GM18873 (cell line): ENCODE measurements around the gene MICB.
"Not testable (repeated sequence)": the region's sequence is repeated elsewhere in the genome, so short reads cannot be mapped to it uniquely, and the experiment has no call there.

ENCODE experiments used
- ATAC-seq: cut with Tn5 transposase; IDR thresholded peaks from one replicate; pipeline ENCODE4 v1.9.1; 2021; ENCODE audit warnings: mild to moderate bottlenecking, moderate library complexity, moderate number of reproducible peaks; ENCODE audit not compliant: unreplicated experiment, low FRiP score

The MICB gene

DNA sequence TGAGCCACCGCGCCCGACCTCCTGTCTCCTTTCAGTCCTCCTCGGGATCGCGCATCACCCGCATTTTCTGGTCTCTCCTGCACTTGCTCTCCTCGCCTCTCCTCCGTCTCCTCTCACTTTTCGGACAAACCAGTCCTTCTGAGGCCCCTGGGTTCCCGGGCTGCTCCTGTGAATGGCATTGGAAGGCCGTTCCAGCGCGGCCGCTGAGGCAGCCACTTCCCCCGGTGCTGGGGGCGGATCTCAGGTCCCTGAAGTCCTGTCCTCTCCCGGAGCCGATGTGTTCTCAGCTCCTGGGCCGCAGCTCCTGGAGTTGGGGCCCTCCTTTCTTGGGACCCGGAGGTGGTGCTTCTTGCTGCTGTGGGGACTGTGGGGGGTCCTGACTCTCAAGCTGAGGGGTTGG lies 803 bp downstream of the MICB start:
- ATAC-seq, result no peak

DNA sequence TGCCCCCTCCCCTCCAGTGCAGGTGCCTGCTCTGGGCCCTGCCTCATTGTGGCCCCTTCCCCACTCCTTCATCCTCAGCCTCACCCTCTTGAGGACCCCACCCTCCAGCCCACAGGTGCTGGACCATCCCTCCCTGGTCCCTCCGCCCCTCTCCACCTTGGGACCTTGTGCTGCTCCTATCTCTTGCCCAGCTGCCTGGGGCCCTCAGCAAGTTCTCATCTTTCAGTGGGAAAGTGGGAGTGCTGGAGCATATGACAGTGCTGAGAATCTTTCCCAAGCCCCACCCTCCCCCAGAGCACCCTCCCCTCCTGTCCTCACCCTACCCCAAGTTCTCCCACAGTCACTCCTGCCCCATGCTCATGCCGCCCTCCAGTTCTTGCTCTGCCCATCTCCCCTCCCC lies 1.7 kb downstream of the MICB start:
- not testable (repeated sequence) for ATAC-seq

DNA sequence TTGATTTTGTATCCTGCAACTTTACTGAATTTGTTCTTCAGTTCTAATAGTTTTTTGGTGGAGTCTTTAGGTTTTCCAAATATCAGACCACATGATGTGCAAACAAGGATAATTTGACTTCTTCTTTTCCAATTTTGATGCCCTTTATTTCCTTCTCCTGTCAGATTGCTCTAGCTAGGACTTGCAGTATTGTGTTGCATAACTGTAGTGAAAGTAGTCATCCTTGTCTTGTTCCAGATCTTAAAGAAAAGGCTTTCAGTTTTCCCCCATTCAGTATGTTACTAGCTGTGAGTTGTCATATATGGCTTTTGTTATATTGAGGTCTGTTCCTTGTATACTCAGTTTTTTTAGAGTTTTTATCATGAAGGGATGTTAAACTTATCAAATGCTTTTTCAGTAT lies 4.6 kb downstream of the MICB start:
- no peak for ATAC-seq

DNA sequence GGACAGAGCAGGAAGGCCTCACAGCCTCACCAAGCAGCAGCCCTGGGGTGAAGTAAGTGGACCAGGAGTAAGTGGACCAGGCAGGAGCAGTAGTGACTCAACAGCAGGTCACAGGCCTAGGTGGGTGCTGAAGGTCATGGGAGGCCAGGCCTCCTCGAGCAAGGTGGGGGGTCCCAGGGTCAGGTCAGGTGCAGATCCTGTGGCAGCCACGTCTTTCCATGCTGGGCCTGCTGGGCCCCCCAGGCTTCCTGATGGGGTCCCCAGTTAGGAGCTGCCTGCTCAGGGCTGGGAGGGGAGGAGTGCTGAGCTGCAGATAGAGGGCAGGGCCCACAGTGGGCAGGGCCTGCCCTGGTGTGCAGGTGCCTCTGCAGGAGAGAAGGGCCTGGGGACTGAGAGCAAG lies 11.1 kb downstream of the MICB start:
- not testable (repeated sequence) for ATAC-seq

DNA sequence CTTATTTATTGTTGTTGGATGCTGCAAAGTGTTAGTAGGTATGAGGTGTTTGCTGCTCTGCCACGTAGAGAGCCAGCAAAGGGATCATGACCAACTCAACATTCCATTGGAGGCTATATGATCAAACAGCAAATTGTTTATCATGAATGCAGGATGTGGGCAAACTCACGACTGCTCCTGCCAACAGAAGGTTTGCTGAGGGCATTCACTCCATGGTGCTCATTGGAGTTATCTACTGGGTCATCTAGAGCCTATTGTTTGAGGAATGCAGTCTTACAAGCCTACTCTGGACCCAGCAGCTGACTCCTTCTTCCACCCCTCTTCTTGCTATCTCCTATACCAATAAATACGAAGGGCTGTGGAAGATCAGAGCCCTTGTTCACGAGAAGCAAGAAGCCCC lies 12.1 kb downstream of the MICB start:
- no peak for ATAC-seq

DNA sequence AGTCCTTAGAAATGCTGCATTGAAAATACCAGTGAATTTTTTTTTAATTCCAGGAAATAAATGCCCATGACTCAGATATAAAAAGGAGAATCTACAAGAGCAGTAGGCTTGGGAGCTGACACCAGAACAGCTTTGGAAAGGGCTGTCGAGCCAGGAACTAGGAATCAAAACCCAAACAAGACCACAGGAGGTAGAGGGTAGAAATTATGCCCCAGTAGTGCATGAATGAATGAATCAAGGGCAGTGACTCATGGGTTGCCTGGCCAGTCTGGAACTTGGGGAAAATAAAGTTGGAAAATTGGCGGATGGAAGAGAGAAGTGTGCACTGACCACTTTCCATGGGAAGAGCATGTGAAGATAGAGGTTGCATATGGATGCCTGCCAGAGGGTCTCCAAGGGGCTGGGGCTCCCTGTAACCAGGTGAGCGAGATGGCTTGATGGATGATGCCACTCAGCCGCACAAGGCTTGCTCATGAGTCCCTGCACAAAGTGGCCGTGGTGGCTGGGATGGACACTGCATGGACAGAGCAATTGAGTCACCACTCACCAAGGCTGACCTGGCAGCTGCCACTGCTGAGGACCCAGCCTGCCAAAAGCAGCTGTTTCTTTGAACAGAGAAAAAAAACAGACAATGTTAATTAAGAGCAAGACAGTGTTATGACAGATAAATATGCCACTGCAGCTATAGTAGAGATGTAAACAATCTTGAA lies 15.7 kb downstream of the MICB start:
- ATAC-seq, result no peak

DNA sequence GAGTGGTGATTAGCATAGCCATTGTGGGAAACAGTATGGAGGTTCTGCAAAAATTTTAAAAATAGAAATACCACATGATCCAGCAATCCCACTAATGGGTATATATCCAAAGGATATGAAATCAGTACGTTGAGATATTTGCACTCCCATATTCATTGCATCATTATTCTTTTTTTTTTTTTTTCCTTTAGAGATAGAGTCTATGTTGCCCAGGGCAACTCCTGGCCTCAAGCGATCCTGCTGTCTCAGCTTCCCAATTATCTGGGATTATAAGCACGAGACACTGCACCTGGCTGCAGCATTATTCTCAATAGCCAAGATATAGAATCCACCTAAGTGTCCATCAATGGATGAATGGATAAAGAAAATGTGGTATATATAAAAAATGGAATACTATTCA lies 23.9 kb downstream of the MICB start:
- ATAC-seq, result no peak

DNA sequence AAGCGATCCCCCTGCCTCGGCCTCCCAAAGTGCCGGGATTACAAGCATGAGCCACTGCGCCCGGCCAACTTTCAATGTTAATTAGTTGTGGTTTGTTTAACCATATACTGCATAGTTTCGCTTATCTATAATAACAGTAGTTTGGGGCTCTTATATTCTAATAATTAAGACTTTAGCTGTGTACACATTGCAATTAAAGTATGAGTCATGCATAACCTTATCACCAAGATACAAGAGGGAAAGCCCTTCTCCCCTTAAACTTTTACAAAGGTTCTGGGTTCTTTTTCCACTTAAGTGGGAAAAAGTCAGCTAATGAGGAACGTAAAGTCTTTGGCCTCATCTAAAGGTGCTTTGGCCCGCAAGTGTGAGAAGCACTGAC lies 27.6 kb downstream of the MICB start:
- no peak for ATAC-seq

DNA sequence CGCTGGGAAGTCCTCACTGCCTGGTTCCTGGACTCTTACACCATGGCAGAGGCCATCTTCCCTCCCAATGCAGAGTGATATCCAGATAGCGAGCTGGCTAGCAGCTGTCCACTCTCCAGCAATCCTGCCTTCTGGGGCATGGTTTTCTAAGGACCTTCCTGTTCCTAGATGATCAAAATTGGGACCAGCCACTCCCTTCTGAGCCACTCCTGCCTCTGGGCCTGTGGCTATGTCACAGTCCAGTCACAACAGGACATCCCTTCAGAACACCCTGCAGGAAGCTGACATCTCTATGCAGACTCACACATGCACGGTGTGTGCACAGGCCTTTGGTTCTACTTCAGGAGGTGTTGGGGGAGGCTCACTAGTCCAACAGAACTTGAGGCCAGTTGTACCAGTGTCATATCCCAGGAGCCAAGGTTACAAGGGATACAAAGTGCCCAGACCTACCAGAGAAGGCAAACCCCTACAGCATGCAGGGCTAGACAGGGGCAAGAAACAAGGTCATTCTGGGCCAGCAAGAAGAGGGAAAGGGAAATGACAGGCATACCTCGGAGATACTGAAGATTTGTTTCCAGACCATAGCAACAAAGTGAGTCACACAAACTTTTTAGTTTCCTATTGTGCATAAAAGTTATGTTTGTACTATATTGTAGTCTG lies 28.1 kb downstream of the MICB start:
- ATAC-seq, result no peak

DNA sequence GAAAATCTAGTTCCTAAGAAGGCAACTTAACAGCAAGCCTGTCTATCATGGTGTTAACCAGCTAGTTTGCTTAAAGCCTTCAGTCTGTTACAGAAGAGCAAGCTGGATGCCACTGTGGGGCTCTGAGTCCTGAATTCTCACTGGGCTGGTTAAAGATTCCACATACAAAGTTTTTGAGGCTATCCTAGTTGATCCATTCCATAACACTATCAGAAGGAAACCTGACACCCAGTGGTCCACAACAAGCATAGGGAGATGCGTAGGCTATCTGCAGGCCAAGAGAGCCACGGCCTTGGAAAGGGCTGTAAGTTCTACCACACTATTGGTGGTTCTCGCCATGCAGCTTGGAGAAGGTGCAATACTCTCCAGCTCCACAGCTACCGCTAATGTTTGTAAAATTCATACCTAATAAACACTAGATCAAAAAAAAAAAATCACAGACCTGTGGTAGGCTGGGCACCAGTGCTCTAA lies 30.4 kb downstream of the MICB start:
- ATAC-seq, result no peak

DNA sequence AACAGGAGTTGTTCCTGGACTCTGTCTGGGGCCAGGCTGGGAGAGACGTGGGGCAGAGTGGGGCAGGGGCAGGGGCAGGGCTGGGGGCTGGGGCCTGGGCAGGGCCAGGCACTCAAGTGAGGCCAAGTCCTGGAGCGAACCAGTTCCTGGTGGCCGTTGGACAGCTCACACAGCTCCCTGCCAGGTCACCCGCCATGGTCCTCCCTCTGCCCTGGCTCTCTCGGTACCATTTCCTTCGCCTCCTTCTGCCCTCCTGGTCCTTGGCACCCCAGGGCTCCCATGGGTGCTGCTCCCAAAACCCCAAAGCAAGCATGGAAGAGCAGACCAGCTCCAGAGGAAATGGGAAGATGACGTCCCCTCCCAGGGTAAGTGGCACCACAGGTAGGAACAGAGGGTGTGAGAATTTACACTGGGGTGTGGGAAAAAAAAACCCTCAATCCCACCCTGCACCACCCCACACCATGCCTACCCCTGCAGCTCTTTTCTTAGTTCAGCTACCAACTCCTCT lies 30.9 kb downstream of the MICB start, which contains the start of gene MCCD1:
Gene MCCD1, plus strand, starts transcription at position 142 of the 508 bp plus-strand sequence. Its CDS starts 53 bp downstream, at position 195.
- ATAC-seq, result no peak

DNA sequence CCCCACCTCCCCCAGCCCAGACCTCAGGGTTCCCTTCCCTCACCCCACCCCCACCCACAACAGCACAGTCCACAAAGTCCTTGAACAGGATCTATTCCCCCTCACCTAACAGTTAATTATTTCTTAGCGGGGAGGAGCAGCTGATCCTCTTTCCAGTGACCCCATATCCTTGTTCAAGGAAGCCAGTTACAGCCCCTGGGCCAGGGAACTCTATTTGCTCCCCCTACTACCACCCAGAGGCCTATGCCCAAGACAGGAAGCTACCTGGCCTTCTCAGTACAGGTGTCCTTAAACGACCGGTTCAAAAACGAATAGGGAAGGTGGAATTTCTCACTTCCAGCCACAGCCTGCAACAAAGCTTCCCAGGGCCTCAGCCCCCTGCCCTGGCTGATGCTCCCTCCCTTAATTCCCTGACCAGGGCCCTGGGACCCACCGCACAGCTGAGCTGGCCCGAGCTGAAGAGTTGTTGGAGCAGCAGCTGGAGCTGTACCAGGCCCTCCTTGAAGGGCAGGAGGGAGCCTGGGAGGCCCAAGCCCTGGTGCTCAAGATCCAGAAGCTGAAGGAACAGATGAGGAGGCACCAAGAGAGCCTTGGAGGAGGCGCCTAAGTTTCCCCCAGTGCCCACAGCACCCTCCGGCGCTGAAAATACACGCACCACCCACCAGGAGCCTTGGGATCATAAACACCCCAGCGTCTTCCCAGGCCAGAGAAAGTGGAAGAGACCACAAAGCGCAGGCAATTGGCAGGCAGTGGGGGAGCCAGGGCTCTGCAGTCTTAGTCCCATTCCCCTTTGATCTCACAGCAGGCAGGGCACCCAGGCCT lies 31.6 kb downstream of the MICB start:
- ATAC-seq, result no peak

DNA sequence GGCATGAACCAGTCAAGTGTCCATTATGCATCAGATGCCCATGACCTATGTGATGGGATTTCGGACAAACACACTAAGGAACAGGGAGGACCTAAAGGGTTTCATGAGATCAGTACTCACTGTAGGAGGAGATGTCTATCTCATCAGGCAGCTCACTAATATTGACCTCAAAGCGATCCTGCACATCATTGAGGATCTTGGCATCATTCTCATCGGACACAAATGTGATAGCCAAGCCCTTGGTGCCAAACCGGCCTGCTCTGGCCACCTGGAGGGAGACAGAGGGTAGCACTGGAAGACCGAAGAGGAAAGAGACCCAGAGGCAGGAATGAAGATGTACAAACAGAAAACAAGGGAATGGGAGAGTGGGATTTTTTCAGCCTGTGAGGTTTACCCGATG lies 32.7 kb downstream of the MICB start:
- no peak for ATAC-seq

DNA sequence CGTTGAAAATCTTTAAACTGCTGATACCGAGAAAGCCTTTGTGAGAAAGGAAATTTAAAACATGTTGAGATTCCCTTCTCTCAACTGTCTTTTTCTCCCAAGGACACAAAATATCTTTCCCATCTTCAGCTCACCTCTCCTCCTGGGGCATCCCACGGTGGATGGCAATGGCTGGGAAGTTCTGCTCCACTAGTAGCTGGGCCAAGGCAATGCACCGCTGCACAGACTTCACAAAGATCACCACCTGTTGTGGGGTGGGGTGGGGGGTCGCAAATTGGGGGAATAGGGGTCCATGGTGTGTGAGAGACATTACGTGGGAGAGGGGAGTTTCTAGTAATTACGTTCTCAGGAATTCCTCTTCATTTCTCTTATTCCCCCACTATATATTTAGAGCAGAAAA lies 33.2 kb downstream of the MICB start:
- no peak for ATAC-seq

DNA sequence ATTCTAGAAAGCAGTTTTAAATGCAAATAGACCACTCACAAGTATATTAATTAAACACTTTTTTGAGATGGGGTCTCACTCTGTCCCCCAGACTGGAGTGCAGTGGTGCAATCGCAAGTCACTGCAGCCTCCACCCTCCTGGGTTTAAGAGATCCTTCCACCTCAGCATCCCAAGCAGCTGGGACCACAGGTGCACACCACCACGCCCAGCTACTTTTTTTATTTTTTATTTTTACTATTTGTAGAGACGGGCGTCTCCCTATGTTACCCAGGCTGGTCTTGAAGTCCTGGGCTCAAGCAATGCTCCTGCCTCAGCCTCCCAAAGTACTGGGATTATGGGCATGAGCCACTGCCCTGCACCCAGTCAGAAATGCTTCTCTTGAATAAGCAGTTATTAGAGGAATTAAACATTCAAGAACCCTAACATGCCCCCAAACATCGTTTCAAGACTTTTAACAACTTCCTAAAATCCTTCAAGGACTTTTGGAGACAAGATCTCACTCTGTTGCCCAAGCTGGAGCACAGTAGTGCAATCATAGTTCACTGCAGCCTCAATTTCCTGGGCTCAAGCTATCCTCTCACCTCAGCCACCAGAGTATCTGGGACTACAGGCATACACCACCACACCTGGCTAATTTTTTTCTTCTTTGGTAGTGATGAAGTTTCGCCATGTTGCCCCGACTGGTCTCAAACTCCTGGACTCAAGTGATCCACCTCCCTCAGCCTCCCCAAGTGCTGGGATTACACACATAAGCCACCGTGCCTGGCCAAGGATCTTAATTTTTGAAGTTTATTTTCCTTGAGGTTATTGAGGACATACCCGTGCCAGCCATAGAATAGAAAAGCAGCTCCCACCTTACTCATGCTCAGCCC lies 34.1 kb downstream of the MICB start:
- no peak for ATAC-seq

DNA sequence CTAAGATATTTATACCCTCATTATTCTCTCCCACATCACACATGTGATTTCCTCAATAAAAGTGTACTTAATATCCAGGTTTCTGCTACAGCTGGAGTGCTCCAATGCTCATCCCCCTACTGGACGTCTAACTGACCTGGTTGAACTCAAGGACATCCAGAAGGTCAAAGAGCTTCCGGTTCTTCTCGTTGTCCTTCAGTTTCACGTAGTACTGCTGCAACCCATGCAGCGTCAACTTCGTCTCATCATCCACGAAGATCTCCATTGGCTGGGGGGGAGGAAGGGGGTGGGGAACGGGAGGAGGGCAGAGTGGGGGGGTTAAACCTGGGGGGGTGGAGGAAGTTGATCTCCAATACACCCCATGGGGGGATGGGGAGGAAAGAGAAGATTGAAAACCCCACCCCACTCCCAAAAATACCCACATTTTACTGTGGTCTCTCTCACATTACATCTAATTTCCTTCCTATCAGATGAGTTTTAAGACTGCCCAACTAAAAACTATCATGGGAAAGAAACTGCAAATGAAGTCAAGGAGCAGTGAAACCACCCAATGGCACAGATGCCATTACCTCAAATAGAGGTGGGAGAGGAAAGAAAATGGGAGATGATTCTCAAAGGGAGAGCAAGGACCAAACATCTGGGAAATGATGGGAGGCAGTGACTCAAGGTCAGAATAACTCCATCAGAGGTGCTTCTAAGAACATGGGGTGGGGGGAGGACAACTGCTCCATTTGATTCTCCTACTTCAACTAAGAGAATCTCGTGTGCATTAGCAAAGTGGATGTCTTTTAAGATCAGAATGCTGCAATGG lies 34.9 kb downstream of the MICB start:
- ATAC-seq, result no peak

DNA sequence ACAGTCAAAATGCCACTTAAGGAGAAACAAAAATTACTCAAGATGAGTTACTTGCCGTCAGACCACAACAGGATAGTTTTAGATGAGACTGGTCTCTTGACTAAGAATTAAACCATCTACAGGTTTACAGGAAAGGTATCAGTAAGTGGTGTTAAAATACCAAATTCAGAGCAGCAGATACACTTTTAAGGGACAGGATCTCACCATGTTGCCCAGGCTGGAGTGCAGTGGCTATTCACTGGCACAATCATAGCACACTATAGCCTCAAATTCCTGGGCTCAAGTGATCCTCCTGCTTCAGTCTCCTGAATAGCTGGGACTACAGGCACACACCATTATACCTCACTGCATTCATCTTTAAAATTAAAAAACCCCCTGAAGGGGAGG lies 35.5 kb downstream of the MICB start:
- ATAC-seq, result no peak

DNA sequence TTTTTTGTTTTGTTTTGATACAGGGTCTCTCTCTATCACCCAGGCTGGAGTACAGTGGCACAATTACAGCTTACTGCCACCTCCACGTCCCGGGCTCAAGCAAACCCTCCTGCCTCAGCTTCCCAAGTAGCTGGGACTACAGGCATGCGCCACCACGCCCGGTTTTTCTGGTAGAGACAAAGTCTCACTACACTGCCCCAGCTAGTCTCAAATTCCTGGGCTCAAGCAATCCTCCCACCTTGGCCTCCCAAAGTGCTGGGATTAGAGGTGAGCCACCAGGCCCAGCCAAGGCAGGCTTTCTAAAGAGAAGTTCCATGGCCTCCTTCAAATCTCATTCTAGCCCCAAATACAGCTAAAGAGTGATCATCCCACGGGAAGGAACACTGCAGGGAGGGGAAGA lies 36.1 kb downstream of the MICB start:
- ATAC-seq, result no peak

DNA sequence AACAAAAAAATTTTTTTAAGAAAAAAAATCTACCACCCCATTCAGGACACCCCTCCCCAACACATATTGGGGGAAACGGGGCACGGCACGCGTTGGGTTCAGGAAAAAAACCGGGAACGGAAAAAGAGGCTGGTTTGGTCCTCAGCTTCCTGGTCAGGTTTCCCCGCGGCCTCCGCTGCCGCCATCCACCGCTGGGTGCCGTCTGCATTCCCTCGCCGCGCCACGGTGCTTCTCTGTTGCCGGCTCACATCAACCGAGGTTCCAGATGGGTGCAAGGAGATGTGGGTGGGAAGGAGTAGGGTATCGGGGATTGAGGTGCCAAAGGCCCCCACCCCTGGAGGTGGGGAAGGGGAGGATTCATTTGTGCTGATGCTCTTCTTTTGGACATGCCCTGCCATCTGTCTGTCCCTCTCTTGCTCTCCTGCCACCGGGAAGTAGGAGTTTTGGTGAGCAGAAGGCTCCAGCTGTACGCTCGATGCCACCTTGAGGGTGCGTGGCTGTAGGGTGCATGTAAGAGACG lies 36.6 kb downstream of the MICB start:
- ATAC-seq, result no peak
